Kidney (tissue), 14 donors: Measurements from ENCODE around the gene RASD1. TPM values are rescaled to one million over a fixed set of nuclear protein-coding genes. Genes with fewer than 3 reads are reported as not detected.

Source experiments
- DNase-seq, 5 donors: peaks; one replicate each; pipeline ENCODE4 v3.0.0-alpha.2; 2013 to 2020
- FAIRE-seq: peaks from 2 replicates; lab custom pipeline; 2012; peaks lifted over from hg19 to GRCh38; lab: Jason Lieb, UNC
- H3K27ac ChIP-seq, 2 donors: one replicate each; pipeline ENCODE4 v1.7.0; 2013; ENCODE audit warnings: low read depth in 2 of 2, low read length in 2 of 2, inconsistent platforms in 1 of 2
- H3K27me3 ChIP-seq: one replicate; pipeline ENCODE4 v1.7.1; 2013; ENCODE audit warnings: low read length, inconsistent platforms; ENCODE audit not compliant: control insufficient read depth, insufficient read depth
- H3K36me3 ChIP-seq, 3 donors: one replicate each; pipeline versions ENCODE4 v1.7.0 to v1.7.1; 2013; ENCODE audit warnings: low read length in 3 of 3, control low read depth in 1 of 3, inconsistent platforms in 1 of 3; ENCODE audit not compliant: insufficient read depth in 3 of 3, control insufficient read depth in 2 of 3
- H3K4me1 ChIP-seq, 3 donors: one replicate each; pipeline versions ENCODE4 v1.7.0 to v1.7.1; 2013; ENCODE audit warnings: low read length in 3 of 3, inconsistent platforms in 1 of 3, low read depth in 1 of 3; ENCODE audit not compliant: control insufficient read depth in 2 of 3, insufficient read depth in 2 of 3
- H3K4me3 ChIP-seq, 3 donors: one replicate each; pipeline versions ENCODE4 v1.7.0 to v1.8.1; 2013; ENCODE audit warnings: low read length in 3 of 3, control low read depth in 1 of 3, inconsistent platforms in 1 of 3
- H3K9ac ChIP-seq, 3 donors: one replicate each; pipeline versions ENCODE4 v1.7.0 to v1.7.1; 2013; ENCODE audit warnings: low read length in 3 of 3, control low read depth in 1 of 3, inconsistent platforms in 1 of 3
- H3K9me3 ChIP-seq, 3 donors: one replicate each; pipeline versions ENCODE4 v1.7.0 to v1.7.1; 2013; ENCODE audit warnings: low read length in 3 of 3, control low read depth in 1 of 3, inconsistent platforms in 1 of 3; ENCODE audit not compliant: control insufficient read depth in 2 of 3, insufficient read depth in 1 of 3
- CTCF ChIP-seq: IDR thresholded peaks from 3 replicates; pipeline ENCODE4 v1.5.1; 2012; ENCODE audit warnings: mild to moderate bottlenecking, moderate library complexity, borderline replicate concordance; ENCODE audit not compliant: insufficient read depth; ENCODE audit errors: extremely low read depth
- intact Hi-C: fragments of 100-400 bp; cut with DNase I; formaldehyde crosslinking; loops from one replicate; pipeline ENCODE4 v1.11.1; 2022
- polyA plus RNA-seq: library from polyadenylated mRNA; stranded (reverse); fragments of 350-450 nt; fragmentation: Illumina TruSeq; extraction: RNeasy Lipid Tissue Mini Kit (QIAGEN cat#74804); gene quantifications from one replicate; pipeline ENCODE4 v1.2.3, GENCODE V29; 2014; ENCODE audit warnings: low read depth, low replicate concordance; ENCODE audit not compliant: insufficient read depth
- total RNA-seq: library from RNA; stranded (reverse); fragmentation: NEBNext Ultra II Directional; extraction: Animal tissue kit (Norgen Biotek cat#: 25700); gene quantifications from one replicate; pipeline ENCODE4 v1.2.1, GENCODE V29; 2021
- donor health status: control.
- donor health status: control.
- donor health status: control.
- donor health status: control.
- donor health status: control.
- donor health status: DM: yes; HTN: yes; CAD: no.
- donor health status: Normal renal cell carcinoma (clear cell type).

The RASD1 gene
- total and polyA plus RNA-seq, 2 donors from 2014 or later: 103 to 147 TPM

GRCh38 chr17:17509601-17510425 is 13.6 kb upstream of the RASD1 start:
- no peaks in the 10 kb centered on the region for H3K9me3 ChIP-seq
- no peaks in the 10 kb centered on the region for H3K27me3 ChIP-seq
- H3K27ac ChIP-seq: no peak overlapping the region
- no peak for TF ChIP-seq CTCF
- no peak overlapping the region for H3K9ac ChIP-seq
- no peak for FAIRE-seq
- H3K36me3 ChIP-seq: no peaks in the 10 kb centered on the region
- peak in 1 of 5 donors; percentile 46 for DNase-seq
- H3K4me3 ChIP-seq: no peak overlapping the region
- intact Hi-C loops: no loop called here
- H3K4me1 ChIP-seq: no peaks in the 10 kb centered on the region

GRCh38 chr17:17508646-17509591 is 12.7 kb upstream of the RASD1 start:
- no peaks in the 10 kb centered on the region for H3K9me3 ChIP-seq
- no peak for TF ChIP-seq CTCF
- H3K4me3 ChIP-seq: no peak overlapping the region
- H3K9ac ChIP-seq: no peak overlapping the region
- H3K4me1 ChIP-seq: no peaks in the 10 kb centered on the region
- intact Hi-C loops: no loop called here
- FAIRE-seq: no peak
- peak in 1 of 5 donors; percentile 52 for DNase-seq
- no peaks in the 10 kb centered on the region for H3K27me3 ChIP-seq
- H3K27ac ChIP-seq: no peak overlapping the region
- no peaks in the 10 kb centered on the region for H3K36me3 ChIP-seq

GRCh38 chr17:17508019-17508535 is 11.9 kb upstream of the RASD1 start:
- FAIRE-seq (no peak), DNase-seq (peak in 1 of 5 donors; percentile 58)
- intact Hi-C loops: no loop called here
- Histone ChIP-seq H3K36me3 (no peaks in the 10 kb centered on the region), H3K9ac (no peak overlapping the region), H3K4me3 (no peak overlapping the region), H3K27ac (no peak overlapping the region), H3K4me1 (no peaks in the 10 kb centered on the region), H3K9me3 (no peaks in the 10 kb centered on the region), H3K27me3 (no peaks in the 10 kb centered on the region)
- no peak for TF ChIP-seq CTCF
